Lung microvascular endothelial cell (primary cell): ENCODE measurements around the gene PRSS1. TPM values are rescaled to one million over a fixed set of nuclear protein-coding genes. Genes with fewer than 3 reads are reported as not detected.
"Not testable (repeated sequence)": the region's sequence is repeated elsewhere in the genome, so short reads cannot be mapped to it uniquely, and the experiment has no call there.

Experiments used
- DNase-seq, 2 donors: peaks; one replicate each; pipeline versions ENCODE4 v3.0.0 to v3.0.0-alpha.2; 2010; ENCODE audit warnings: low read depth in 2 of 2
- total RNA-seq: library from RNA; depleted of rRNA; stranded (reverse); fragments of >200 nt; gene quantifications from 2 replicates; pipeline ENCODE4 v1.2.1, GENCODE V29; 2014

PRSS1 gene
- not detected in 2 replicates for total RNA-seq

GRCh38 chr7:142749218-142749993 is at the start of gene PRSS1:
Gene PRSS1, plus strand, starts transcription at chr7:142749472. Its CDS starts 13 bp downstream, at chr7:142749485.
- no peak for DNase-seq

- DNase-seq, result not testable (repeated sequence)
These were observed 48.3 kb upstream of the PRSS1 start for GRCh38 chr7:142700935-142701334.

GRCh38 chr7:142703655-142704305 is 45.5 kb upstream of the PRSS1 start:
- no peak for DNase-seq

- not testable (repeated sequence) for DNase-seq
These were observed 40.5 kb upstream of the PRSS1 start for GRCh38 chr7:142708726-142709125.

- no peak for DNase-seq
These were observed 39.4 kb upstream of the PRSS1 start for GRCh38 chr7:142709921-142710320.

GRCh38 chr7:142711196-142711595 is 38.1 kb upstream of the PRSS1 start:
- no peak for DNase-seq

- peak; percentile 36 to 43 for DNase-seq
These were observed 37.3 kb upstream of the PRSS1 start for GRCh38 chr7:142711746-142712616.

- DNase-seq, result no peak
These were observed 36.7 kb upstream of the PRSS1 start for GRCh38 chr7:142712617-142712957.

GRCh38 chr7:142714375-142714774 is 34.9 kb upstream of the PRSS1 start:
- peak in 1 of 2 donors; percentile 69 for DNase-seq

GRCh38 chr7:142716596-142716995 is 32.7 kb upstream of the PRSS1 start:
- DNase-seq, result no peak

GRCh38 chr7:142717453-142717852 is 31.8 kb upstream of the PRSS1 start:
- DNase-seq, result no peak

- DNase-seq, result no peak
These were observed 31.0 kb upstream of the PRSS1 start for GRCh38 chr7:142718313-142718712.

- no peak for DNase-seq
These were observed 29.0 kb upstream of the PRSS1 start for GRCh38 chr7:142720172-142720773.

- no peak for DNase-seq
These were observed 28.3 kb upstream of the PRSS1 start for GRCh38 chr7:142720986-142721385.

- no peak for DNase-seq
These were observed 27.0 kb upstream of the PRSS1 start for GRCh38 chr7:142722248-142722794.

- DNase-seq, result no peak
These were observed 16.0 kb upstream of the PRSS1 start for GRCh38 chr7:142733271-142733670.

GRCh38 chr7:142739923-142740492 is 9.3 kb upstream of the PRSS1 start:
- no peak for DNase-seq

- no peak for DNase-seq
These were observed 8.5 kb upstream of the PRSS1 start for GRCh38 chr7:142740786-142741185.

- DNase-seq, result not testable (repeated sequence)
These were observed 7.3 kb upstream of the PRSS1 start for GRCh38 chr7:142741932-142742331.

- peak in 1 of 2 donors; percentile 88 for DNase-seq
These were observed 4.1 kb upstream of the PRSS1 start for GRCh38 chr7:142745091-142745635.

- DNase-seq, result no peak
These were observed 3.5 kb upstream of the PRSS1 start for GRCh38 chr7:142745745-142746144.
